ENCODE measurements around the gene SEC11A. TPM values are rescaled to one million over a fixed set of nuclear protein-coding genes. Genes with fewer than 3 reads are reported as not detected.
"Not testable (repeated sequence)": the region's sequence is repeated elsewhere in the genome, so short reads cannot be mapped to it uniquely, and the experiment has no call there.

Gene SEC11A
- total and polyA plus RNA-seq, 11 donors, result 55.7 to 152 (median 73.3) TPM

GRCh38 chr15:84752195-84752594, 36.3 kb upstream of the SEC11A start:
- Histone ChIP-seq H3K4me1 (peaks cover 10 to 78% (median 58%) of the 10 kb centered on the region in 12 donors), H3K36me3 (peaks cover 0 to 4% (median 0%) of the 10 kb centered on the region in 9 donors), H3K9me3 (no peaks in the 10 kb centered on the region), H3K27me3 (no peaks in the 10 kb centered on the region), H3K4me3 (no peak overlapping the region), H3K27ac (peak overlapping the region in 8 of 12 donors; percentile 2 to 40 (median 20))
- TF ChIP-seq, protein P1, sequence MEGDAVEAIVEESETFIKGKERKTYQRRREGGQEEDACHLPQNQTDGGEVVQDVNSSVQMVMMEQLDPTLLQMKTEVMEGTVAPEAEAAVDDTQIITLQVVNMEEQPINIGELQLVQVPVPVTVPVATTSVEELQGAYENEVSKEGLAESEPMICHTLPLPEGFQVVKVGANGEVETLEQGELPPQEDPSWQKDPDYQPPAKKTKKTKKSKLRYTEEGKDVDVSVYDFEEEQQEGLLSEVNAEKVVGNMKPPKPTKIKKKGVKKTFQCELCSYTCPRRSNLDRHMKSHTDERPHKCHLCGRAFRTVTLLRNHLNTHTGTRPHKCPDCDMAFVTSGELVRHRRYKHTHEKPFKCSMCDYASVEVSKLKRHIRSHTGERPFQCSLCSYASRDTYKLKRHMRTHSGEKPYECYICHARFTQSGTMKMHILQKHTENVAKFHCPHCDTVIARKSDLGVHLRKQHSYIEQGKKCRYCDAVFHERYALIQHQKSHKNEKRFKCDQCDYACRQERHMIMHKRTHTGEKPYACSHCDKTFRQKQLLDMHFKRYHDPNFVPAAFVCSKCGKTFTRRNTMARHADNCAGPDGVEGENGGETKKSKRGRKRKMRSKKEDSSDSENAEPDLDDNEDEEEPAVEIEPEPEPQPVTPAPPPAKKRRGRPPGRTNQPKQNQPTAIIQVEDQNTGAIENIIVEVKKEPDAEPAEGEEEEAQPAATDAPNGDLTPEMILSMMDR (IDR thresholded peaks at IDR 0.05), result no peak
- TF ChIP-seq POLR2A (IDR thresholded peaks at IDR 0.05), result no peak
- intact Hi-C loops (cut with DNase I), result loop anchor here in 3 of 10 donors (5.0 to 10.0 kb wide), 3 partner anchors 60 to 100 kb away; partner anchors contain the start of genes ALPK3 (in 1 of the 3) and WDR73 (in 1 of the 3)
- ATAC-seq (no peak), DNase-seq (no peak)
- 93 to 100% (median 98%) methylated on average over 1 of the region's 1 CpG for WGBS, 4 donors

DNA sequence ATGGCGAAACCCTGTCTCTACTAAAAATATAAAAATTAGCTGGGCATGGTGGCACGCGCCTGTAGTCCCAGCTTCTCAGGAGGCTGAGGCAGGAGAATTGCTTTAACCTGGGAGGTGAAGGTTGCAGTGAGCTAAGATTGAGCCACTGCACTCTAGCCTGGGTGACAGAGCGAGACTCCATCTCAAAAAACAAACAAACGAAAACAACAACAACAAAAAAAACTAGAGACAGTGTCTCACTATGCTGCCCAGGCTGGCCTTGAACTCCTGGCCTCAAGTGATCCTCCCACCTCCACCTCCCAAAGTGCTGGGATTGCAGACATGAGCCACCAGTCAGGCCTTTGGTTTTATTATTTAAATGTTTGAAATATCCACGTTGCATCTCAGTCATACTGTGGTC, 35.8 kb upstream of the SEC11A start:
- not testable (repeated sequence) for H3K4me3 ChIP-seq, H3K27me3 ChIP-seq, H3K36me3 ChIP-seq, DNase-seq, H3K9me3 ChIP-seq, H3K27ac ChIP-seq, ATAC-seq
- 88 to 93% (median 92%) methylated on average over 6 of the region's 6 CpGs for WGBS, 4 donors
- peaks cover 10 to 83% (median 63%) of the 10 kb centered on the region in 12 donors for H3K4me1 ChIP-seq
- intact Hi-C loops (cut with DNase I), result loop anchor here in 3 of 10 donors (2.0 to 10.0 kb wide), 4 partner anchors 61 to 99 kb away; partner anchors contain the start of genes WDR73 (in 2 of the 3) and ALPK3 (in 1 of the 3)

DNA sequence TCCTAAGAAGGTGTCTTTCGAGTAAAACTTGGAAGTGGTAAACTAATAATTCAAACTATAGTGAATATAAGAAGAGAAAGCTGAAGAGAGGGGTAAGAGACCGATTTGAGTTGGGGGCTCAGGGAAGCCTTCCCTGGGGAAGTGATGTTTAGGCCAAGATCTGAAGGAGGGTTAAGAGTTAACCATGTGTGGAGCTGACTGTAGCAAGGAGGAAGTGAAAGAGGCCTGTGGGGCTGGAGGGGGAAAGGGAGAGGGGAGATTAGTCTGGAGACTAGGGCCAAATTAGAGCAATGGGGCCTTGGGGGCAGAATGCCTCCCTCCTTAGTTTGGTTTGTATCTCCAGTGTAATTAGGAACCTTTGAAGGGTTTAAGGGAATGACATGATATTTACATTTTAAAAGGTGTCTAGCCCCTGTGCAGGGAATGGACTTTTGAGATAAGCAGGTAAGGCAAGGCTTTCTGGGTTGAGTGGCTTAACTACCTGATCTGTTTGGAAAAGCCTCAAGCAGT, 34.7 kb upstream of the SEC11A start:
- DNase-seq (no peak), ATAC-seq (no peak)
- Histone ChIP-seq H3K4me3 (peak overlapping the region in 6 of 12 donors; percentile 72 to 96 (median 94)), H3K27ac (peak overlapping the region in 7 of 12 donors; percentile 13 to 100 (median 99)), H3K9me3 (no peaks in the 10 kb centered on the region), H3K4me1 (peaks cover 13 to 84% (median 63%) of the 10 kb centered on the region in 12 donors), H3K36me3 (peaks cover 0 to 4% (median 0%) of the 10 kb centered on the region in 9 donors), H3K27me3 (no peaks in the 10 kb centered on the region)
- intact Hi-C loops (cut with DNase I), result loop anchor here in 3 of 10 donors (2.0 to 10.0 kb wide), 4 partner anchors 62 to 98 kb away; partner anchors contain the start of genes WDR73 (in 2 of the 3) and ALPK3 (in 1 of the 3)
- 35 to 46% (median 42%) methylated on average over 2 of the region's 2 CpGs for WGBS, 4 donors
- no peak for TF ChIP-seq POLR2A (IDR thresholded peaks at IDR 0.05)

GRCh38 chr15:84749111-84749991, 33.4 kb upstream of the SEC11A start:
- peak; percentile 41 to 67 (median 51) for DNase-seq
- Histone ChIP-seq H3K27ac (peak overlapping the region; percentile 97 to 100 (median 100)), H3K9me3 (no peaks in the 10 kb centered on the region), H3K4me1 (peaks cover 13 to 81% (median 58%) of the 10 kb centered on the region in 12 donors), H3K27me3 (no peaks in the 10 kb centered on the region), H3K36me3 (peaks cover 0 to 4% (median 0%) of the 10 kb centered on the region in 9 donors), H3K4me3 (peak overlapping the region; percentile 64 to 97 (median 94))
- WGBS, 4 donors, result 4 to 8% (median 6%) methylated on average over 13 to 15 of the region's 15 CpGs
- peak; percentile 26 to 36 (median 32) for ATAC-seq
- TF ChIP-seq, protein P1 (IDR thresholded peaks at IDR 0.05), result no peak
- TF ChIP-seq POLR2A (IDR thresholded peaks at IDR 0.05), result no peak
- intact Hi-C loops (cut with DNase I), result loop anchor here in 6 of 10 donors (1.0 to 10.0 kb wide), 7 partner anchors 33 to 161 kb away; partner anchors contain the start of genes ALPK3 (in 4 of the 6), SEC11A (in 2 of the 6), WDR73 (in 2 of the 6) and NMB (in 1 of the 6)
